Measurements from ENCODE around the gene RGSL1.

The RGSL1 gene

GRCh38 chr1:182555493-182555892, 105.5 kb downstream of the RGSL1 start:
- DNase-seq: no peak

- DNase-seq: no peak
These were observed 106.3 kb downstream of the RGSL1 start for GRCh38 chr1:182556279-182556678.

- no peak for DNase-seq
These were observed 110.5 kb downstream of the RGSL1 start for GRCh38 chr1:182560392-182560984.

- DNase-seq: no peak
These were observed 111.5 kb downstream of the RGSL1 start for GRCh38 chr1:182561456-182561855.

- DNase-seq: no peak
These were observed 113.1 kb downstream of the RGSL1 start for GRCh38 chr1:182563095-182563494.

GRCh38 chr1:182564406-182565004, 114.6 kb downstream of the RGSL1 start:
- DNase-seq: no peak

- DNase-seq: no peak
These were observed 115.6 kb downstream of the RGSL1 start for GRCh38 chr1:182565537-182565936.

GRCh38 chr1:182567629-182568028, 117.7 kb downstream of the RGSL1 start:
- DNase-seq: no peak

- no peak for DNase-seq
These were observed 118.8 kb downstream of the RGSL1 start for GRCh38 chr1:182568647-182569284.

GRCh38 chr1:182569939-182570610, 120.1 kb downstream of the RGSL1 start:
- no peak for DNase-seq

GRCh38 chr1:182570611-182570970, 120.6 kb downstream of the RGSL1 start:
- DNase-seq: no peak

- DNase-seq: no peak
These were observed 124.2 kb downstream of the RGSL1 start for GRCh38 chr1:182574156-182574555.

- DNase-seq: no peak
These were observed 125.7 kb downstream of the RGSL1 start for GRCh38 chr1:182575540-182576149.

GRCh38 chr1:182580736-182581135, 130.8 kb downstream of the RGSL1 start:
- no peak for DNase-seq

- DNase-seq: no peak
These were observed 134.8 kb downstream of the RGSL1 start for GRCh38 chr1:182584746-182585145.

- no peak for DNase-seq
These were observed 136.4 kb downstream of the RGSL1 start for GRCh38 chr1:182586380-182586779.

GRCh38 chr1:182587093-182587492, 137.1 kb downstream of the RGSL1 start:
- DNase-seq: no peak

- DNase-seq: no peak
These were observed 137.9 kb downstream of the RGSL1 start for GRCh38 chr1:182587666-182588499.

- DNase-seq: peak; percentile 43
These were observed 138.8 kb downstream of the RGSL1 start, which contains the start of gene RNASEL for GRCh38 chr1:182588500-182589396. TSS of gene RNASEL (minus strand) at chr1:182589256. CDS start at chr1:182586806, 2,450 bp downstream.

GRCh38 chr1:182589520-182589919, 139.6 kb downstream of the RGSL1 start:
- DNase-seq: no peak

GRCh38 chr1:182589931-182590330, 140.0 kb downstream of the RGSL1 start:
- no peak for DNase-seq

Measured in activated gamma-delta T cell treated with Interleukin-2 at 50 U/mL for 16 hours (primary cell).